Heart left ventricle (tissue), 16 donors: ENCODE measurements around the gene CRABP1. TPM values are rescaled to one million over a fixed set of nuclear protein-coding genes. Genes with fewer than 3 reads are reported as not detected.

Experiments
- ATAC-seq, 4 donors: fragments of 200-7000 bp; cut with Tn5 transposase; one replicate each; pipeline ENCODE4 v1.9.1; 2020 to 2022; ENCODE audit warnings: moderate library complexity in 4 of 4, mild to moderate bottlenecking in 3 of 4, moderate number of reproducible peaks in 1 of 4
- DNase-seq, 5 donors: peaks; one replicate each; pipeline ENCODE4 v3.0.0-alpha.2; 2020
- H3K27ac ChIP-seq, 12 donors: fragments of 200-600 bp; sonication (generic) in 4 of 12; one replicate each; pipeline versions ENCODE4 v1.5.0 to v1.8.0; 2016 to 2022; ENCODE audit warnings: mild to moderate bottlenecking in 2 of 12
- H3K27me3 ChIP-seq, 9 donors: fragments of 200-600 bp; sonication (generic) in 2 of 9; one replicate each; pipeline versions ENCODE4 v1.5.1 to v1.8.0; 2016 to 2022; ENCODE audit warnings: mild to moderate bottlenecking in 3 of 9
- H3K36me3 ChIP-seq, 9 donors: fragments of 200-600 bp; sonication (generic) in 2 of 9; one replicate each; pipeline versions ENCODE4 v1.5.0 to v1.8.0; 2018 to 2022; ENCODE audit warnings: mild to moderate bottlenecking in 2 of 9
- H3K4me1 ChIP-seq, 12 donors: fragments of 200-600 bp; sonication (generic) in 4 of 12; one replicate each; pipeline versions ENCODE4 v1.5.0 to v1.8.0; 2016 to 2022; ENCODE audit warnings: mild to moderate bottlenecking in 3 of 12
- H3K4me3 ChIP-seq, 12 donors: fragments of 200-600 bp; sonication (generic) in 4 of 12; one replicate each; pipeline versions ENCODE4 v1.5.0 to v1.8.0; 2017 to 2022; ENCODE audit warnings: mild to moderate bottlenecking in 9 of 12, moderate library complexity in 4 of 12
- H3K9me3 ChIP-seq, 12 donors: fragments of 200-600 bp; sonication (generic) in 4 of 12; one replicate each; pipeline versions ENCODE4 v1.5.0 to v1.8.0; 2016 to 2022; ENCODE audit warnings: mild to moderate bottlenecking in 1 of 12
- POLR2A ChIP-seq, 2 donors: fragments of 450-650 bp; IDR thresholded peaks; one replicate each; pipeline ENCODE4 v1.6.1; 2017; ENCODE audit warnings: antibody characterized with exemption in 2 of 2, mild to moderate bottlenecking in 2 of 2, moderate library complexity in 2 of 2
- WGBS, 4 donors: extraction: QIAGEN DNeasy Blood & Tissue Kit in 2 of 4; methylation state at CpG; one replicate each; pipeline versions ENCODE4 v1.1.5 to v1.1.7; 2013 to 2018; 5-methylcytosine and 5-hydroxymethylcytosine counted together
- intact Hi-C, 10 donors: fragments of 100-400 bp; cut with DNase I; formaldehyde crosslinking; loops; one replicate each; pipeline versions ENCODE4 v1.11.1 to v1.14.2; 2022
- long read RNA-seq, 3 donors: library from polyadenylated mRNA; unstranded; transcript quantifications; one replicate each; pipeline ENCODE4 v2.0.0, GENCODE V29; 2020 to 2021
- polyA plus RNA-seq, 2 donors: library from polyadenylated mRNA; stranded (reverse); fragments of 200-250 nt; gene quantifications; one replicate each; pipeline ENCODE4 v1.2.3, GENCODE V29; 2013
- total RNA-seq, 9 donors: library from RNA; depleted of rRNA in 2 of 9; stranded (reverse); fragments of >200 nt in 2 of 9; fragmentation: NEBNext Ultra II Directional in 3 of 9; extraction: Animal tissue kit (Norgen Biotek cat#: 25700) in 3 of 9; gene quantifications; one replicate each; pipeline versions ENCODE4 v1.1.0 to v1.2.4, GENCODE V29; 2016 to 2023
- TF ChIP-seq, protein P1 (sequence below), 12 donors: fragments of 200-600 bp; sonication (generic) in 4 of 12; IDR thresholded peaks; one replicate each; pipeline versions ENCODE4 v1.5.0 to v1.8.0; 2018 to 2022; ENCODE audit warnings: antibody characterized with exemption in 12 of 12, mild to moderate bottlenecking in 5 of 12
- donor health status: ischemic (EF 13 %, LVEDD 7.1; RV severe dilation, severe dysfunction).
- donor health status: healthy with polysubstance abuse.
- donor health status: DM: no; HTN: yes; CAD: no.
- donor health status: DM: no; HTN: no; CAD: no.
- donor health status: ischemic (EF 25% LVEDD 6.9; RV normal size, moderate dysfunction).
- donor health status: ischemic (EF 25% LVEDD 5.7; RV mildly dilated, moderate dysfunction).
- donor health status: healthy.
- donor health status: DM: yes; HTN: yes; CAD: no.
- donor health status: ischemic (EF 35%, LVEDD 5.7; RV mildly dilated, moderate dysfunction).
- donor health status: nonischemic (EF 11% LVEDD 7.7; RV severe dilation, severe dysfunction).
- donor health status: DM: yes; HTN: yes; CAD: no.
- donor health status: PGD.
- donor health status: ischemic (EF 29% LVEDD 5.4; RV normal size, mild dysfunction).
- donor health status: nonischemic (EF 23%, LVEDD 6.1; RV moderate dilation, normal function).

Gene CRABP1
- total RNA-seq (under 1 TPM in 1 of 9 donors, not detected in 8; 0.46 TPM), polyA plus RNA-seq (not detected)
- long read RNA-seq, donor 1: 0 reads
- long read RNA-seq, donor 2: 0 reads
- long read RNA-seq, donor 3: 0 reads

DNA sequence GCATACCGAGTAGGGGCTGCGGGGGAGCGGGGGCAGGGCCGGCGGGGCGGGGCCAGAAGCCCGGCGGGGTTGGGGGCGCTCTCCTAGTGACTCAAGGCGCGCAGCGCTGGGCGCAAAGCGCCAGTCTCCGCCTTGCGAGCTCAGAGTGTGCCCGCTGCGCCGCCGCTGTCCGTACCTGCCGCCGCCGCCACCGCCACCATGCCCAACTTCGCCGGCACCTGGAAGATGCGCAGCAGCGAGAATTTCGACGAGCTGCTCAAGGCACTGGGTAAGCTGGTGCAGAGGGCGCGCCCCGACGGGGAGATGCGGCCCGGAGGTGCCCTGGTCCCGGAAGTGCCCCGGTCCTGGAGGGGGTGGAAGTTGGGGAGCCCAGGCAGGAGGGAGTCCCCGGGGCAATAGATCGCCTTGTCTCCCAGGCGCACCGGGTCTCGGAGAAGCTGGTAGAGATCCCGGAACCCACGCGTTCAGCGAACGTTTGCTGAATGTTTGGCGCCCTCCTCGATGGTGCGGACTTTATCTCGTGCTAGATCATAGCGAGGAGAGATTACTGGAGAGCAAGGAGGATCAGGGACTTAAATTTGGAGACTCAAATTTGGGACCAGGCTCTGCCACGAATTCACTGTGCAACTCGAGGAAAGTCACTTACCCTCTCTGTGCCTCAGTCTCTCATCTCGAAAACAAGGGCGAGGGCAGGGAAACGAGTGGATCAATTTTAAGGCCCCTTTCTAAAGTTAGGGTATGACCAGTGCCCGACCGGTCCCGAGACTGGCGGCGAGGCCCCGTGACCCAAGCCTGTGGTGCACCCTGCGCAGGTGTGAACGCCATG is at the start of gene CRABP1:
Gene CRABP1 (plus strand): TSS at position 123 of the 826 bp plus-strand sequence. CDS start 76 bp downstream, at position 199.
- Histone ChIP-seq H3K4me1 (peaks cover 0 to 19% (median 4%) of the 10 kb centered on the region in 12 donors), H3K27me3 (peaks cover 5 to 70% (median 41%) of the 10 kb centered on the region in 9 donors), H3K4me3 (peak within 1 kb of the TSS in 3 of 12 donors; percentile 2 to 21 (median 9)), H3K36me3 (no peaks in the 10 kb centered on the region), H3K27ac (no peak within 1 kb of the TSS), H3K9me3 (no peaks in the 10 kb centered on the region)
- DNase-seq: no peak
- ATAC-seq: no peak
- 2 to 7% (median 3%) methylated on average over 40 to 67 of the region's 67 CpGs for WGBS, 4 donors
- TF ChIP-seq POLR2A (IDR thresholded peaks at IDR 0.05): no peak
- TF ChIP-seq, protein P1, sequence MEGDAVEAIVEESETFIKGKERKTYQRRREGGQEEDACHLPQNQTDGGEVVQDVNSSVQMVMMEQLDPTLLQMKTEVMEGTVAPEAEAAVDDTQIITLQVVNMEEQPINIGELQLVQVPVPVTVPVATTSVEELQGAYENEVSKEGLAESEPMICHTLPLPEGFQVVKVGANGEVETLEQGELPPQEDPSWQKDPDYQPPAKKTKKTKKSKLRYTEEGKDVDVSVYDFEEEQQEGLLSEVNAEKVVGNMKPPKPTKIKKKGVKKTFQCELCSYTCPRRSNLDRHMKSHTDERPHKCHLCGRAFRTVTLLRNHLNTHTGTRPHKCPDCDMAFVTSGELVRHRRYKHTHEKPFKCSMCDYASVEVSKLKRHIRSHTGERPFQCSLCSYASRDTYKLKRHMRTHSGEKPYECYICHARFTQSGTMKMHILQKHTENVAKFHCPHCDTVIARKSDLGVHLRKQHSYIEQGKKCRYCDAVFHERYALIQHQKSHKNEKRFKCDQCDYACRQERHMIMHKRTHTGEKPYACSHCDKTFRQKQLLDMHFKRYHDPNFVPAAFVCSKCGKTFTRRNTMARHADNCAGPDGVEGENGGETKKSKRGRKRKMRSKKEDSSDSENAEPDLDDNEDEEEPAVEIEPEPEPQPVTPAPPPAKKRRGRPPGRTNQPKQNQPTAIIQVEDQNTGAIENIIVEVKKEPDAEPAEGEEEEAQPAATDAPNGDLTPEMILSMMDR (IDR thresholded peaks at IDR 0.05): no peak
- intact Hi-C loops: no loop called here

DNA sequence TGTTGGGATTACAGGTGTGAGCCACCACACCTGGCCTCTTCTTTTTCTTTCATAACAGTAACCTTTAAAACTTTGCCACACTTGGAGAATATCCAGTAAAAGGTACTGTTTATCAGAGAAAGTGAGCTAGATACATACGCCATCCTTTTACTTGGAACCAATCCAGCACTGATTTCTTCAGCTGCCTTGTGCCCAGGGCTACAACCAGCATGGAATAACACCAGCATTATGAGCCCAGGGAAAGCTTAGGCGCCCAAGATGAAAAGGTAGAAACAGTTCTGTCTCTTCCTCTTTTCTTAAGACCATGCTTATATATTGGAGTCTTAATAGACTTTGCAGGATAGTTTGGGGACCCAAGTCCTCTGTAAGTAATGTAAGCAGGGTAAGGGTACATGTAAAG is 49.1 kb upstream of the CRABP1 start:
- no peak for TF ChIP-seq POLR2A (IDR thresholded peaks at IDR 0.05)
- peaks cover 0 to 93% (median 75%) of the 10 kb centered on the region in 9 donors for H3K36me3 ChIP-seq
- H3K9me3 ChIP-seq: no peaks in the 10 kb centered on the region
- peaks cover 0 to 8% (median 0%) of the 10 kb centered on the region in 12 donors for H3K4me1 ChIP-seq
- H3K27me3 ChIP-seq: no peaks in the 10 kb centered on the region
- DNase-seq (no peak), ATAC-seq (peak in 1 of 4 donors; percentile 8)
- 50 to 82% (median 57%) methylated on average over 2 of the region's 2 CpGs for WGBS, 4 donors
- H3K27ac ChIP-seq: no peak overlapping the region
- no peak overlapping the region for H3K4me3 ChIP-seq
- intact Hi-C loops: no loop called here

DNA sequence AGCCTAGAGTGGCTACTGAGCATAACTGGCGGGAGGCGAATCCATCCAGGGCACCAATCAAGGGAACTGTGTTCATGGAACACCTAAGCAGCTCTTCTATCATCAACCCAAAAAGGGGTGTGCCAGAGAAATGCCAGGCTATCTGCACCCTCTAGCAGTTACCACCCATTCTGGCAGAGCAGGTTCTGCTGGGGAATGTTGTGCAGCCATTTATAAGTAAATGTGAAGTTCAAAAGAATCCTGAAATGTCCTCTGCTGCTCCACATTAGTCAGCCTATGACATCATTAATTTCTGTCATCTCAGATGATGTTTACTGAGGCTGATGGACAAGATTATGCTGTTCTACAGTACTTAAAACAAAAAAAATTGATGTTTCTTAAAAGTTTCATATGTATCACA is 48.5 kb upstream of the CRABP1 start:
- Histone ChIP-seq H3K27ac (no peak overlapping the region), H3K27me3 (no peaks in the 10 kb centered on the region), H3K4me1 (peaks cover 0 to 8% (median 0%) of the 10 kb centered on the region in 12 donors), H3K4me3 (no peak overlapping the region), H3K36me3 (peaks cover 0 to 87% (median 69%) of the 10 kb centered on the region in 9 donors), H3K9me3 (no peaks in the 10 kb centered on the region)
- ATAC-seq: peak in 3 of 4 donors; percentile 41 to 60 (median 50)
- WGBS, 4 donors: 88 to 94% (median 91%) methylated on average over 2 of the region's 2 CpGs
- DNase-seq: no peak
- TF ChIP-seq, protein P1 (IDR thresholded peaks at IDR 0.05): no peak
- TF ChIP-seq POLR2A (IDR thresholded peaks at IDR 0.05): no peak
- intact Hi-C loops: no loop called here

DNA sequence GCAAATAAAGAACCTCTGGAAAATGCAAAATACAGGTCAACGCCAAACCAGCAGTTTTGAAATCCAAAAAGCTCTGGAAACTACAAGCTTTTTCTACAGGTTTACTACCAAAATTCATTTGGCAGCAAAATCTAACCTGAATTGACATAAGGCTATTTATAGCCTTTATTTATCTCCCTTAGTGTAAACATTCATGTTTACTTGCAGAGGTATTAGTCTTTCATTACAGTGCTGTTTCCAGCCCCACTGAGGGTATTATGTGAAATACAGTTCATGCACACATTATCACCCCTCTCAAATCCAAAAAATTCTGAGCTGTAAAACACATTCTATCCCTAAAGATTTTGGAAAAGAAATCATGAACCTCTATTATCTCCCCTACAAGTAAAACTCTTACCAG is 47.9 kb upstream of the CRABP1 start:
- Histone ChIP-seq H3K27me3 (no peaks in the 10 kb centered on the region), H3K27ac (no peak overlapping the region), H3K4me3 (no peak overlapping the region), H3K36me3 (peaks cover 0 to 82% (median 63%) of the 10 kb centered on the region in 9 donors), H3K4me1 (peaks cover 0 to 8% (median 0%) of the 10 kb centered on the region in 12 donors), H3K9me3 (no peaks in the 10 kb centered on the region)
- TF ChIP-seq, protein P1 (IDR thresholded peaks at IDR 0.05): no peak
- no peak for TF ChIP-seq POLR2A (IDR thresholded peaks at IDR 0.05)
- ATAC-seq (no peak), DNase-seq (no peak)
- 44 to 99% (median 96%) methylated on average over 1 of the region's 1 CpG for WGBS, 4 donors
- intact Hi-C loops: no loop called here
